ENCODE measurements around the gene MAGEA9. TPM values are rescaled to one million over a fixed set of nuclear protein-coding genes. Genes with fewer than 3 reads are reported as not detected.
"Not testable (repeated sequence)": the region's sequence is repeated elsewhere in the genome, so short reads cannot be mapped to it uniquely, and the experiment has no call there.

Gene MAGEA9, protein sequence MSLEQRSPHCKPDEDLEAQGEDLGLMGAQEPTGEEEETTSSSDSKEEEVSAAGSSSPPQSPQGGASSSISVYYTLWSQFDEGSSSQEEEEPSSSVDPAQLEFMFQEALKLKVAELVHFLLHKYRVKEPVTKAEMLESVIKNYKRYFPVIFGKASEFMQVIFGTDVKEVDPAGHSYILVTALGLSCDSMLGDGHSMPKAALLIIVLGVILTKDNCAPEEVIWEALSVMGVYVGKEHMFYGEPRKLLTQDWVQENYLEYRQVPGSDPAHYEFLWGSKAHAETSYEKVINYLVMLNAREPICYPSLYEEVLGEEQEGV
- not detected for total RNA-seq
- not detected for polyA plus RNA-seq

GRCh38 chrX:149781727-149782126, at the start of gene MAGEA9:
TSS of gene MAGEA9 (plus strand) at chrX:149781930. CDS start at chrX:149786211, 4,281 bp downstream.
- H3K9ac ChIP-seq (ENCODE audit: low read depth in 1 of 2, low read length in 2 of 2); H3K36me3 ChIP-seq (ENCODE audit: control insufficient read depth in 4 of 4, insufficient read depth in 3 of 4, low read depth in 1 of 4, low read length in 3 of 4); H3K4me3 ChIP-seq (ENCODE audit: low read depth in 1 of 3, low read length in 3 of 3); H3K27ac ChIP-seq (ENCODE audit: low read depth in 1 of 2, low read length in 2 of 2); H3K9me3 ChIP-seq (ENCODE audit: control insufficient read depth in 4 of 4, low read length in 3 of 4); DNase-seq (ENCODE audit: low spot score); H3K27me3 ChIP-seq (ENCODE audit: control insufficient read depth in 4 of 4, insufficient read depth in 4 of 4, low read length in 3 of 4); H3K4me1 ChIP-seq (ENCODE audit: control insufficient read depth in 4 of 4, insufficient read depth in 4 of 4, low read length in 3 of 4): not testable (repeated sequence)
- WGBS: no CpG with 5 or more reads among the region's 14 CpGs

DNA sequence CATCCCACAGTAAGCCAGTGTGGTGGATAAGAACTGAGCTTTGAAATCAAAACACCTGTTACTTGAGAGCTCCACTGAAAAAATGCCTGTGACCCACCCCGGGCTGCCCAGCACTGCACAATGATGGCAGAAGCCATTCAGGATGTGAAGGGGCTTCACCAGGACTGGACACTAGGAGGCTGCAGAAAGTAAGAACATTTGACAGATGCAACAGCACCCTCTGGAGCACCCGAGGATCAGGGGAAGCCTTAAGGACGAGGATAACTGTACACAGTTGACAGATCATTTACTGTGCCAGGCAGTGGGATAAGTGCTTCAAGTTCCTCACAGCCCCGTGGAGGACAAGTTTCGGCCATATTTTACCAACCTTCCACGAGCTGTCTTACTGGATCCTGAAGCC, 39.5 kb upstream of the MAGEA9 start:
- H3K4me1 ChIP-seq (ENCODE audit: control insufficient read depth in 4 of 4, insufficient read depth in 4 of 4, low read length in 3 of 4); H3K4me3 ChIP-seq (ENCODE audit: low read depth in 1 of 3, low read length in 3 of 3); H3K9ac ChIP-seq (ENCODE audit: low read depth in 1 of 2, low read length in 2 of 2); H3K27me3 ChIP-seq (ENCODE audit: control insufficient read depth in 4 of 4, insufficient read depth in 4 of 4, low read length in 3 of 4); H3K27ac ChIP-seq (ENCODE audit: low read depth in 1 of 2, low read length in 2 of 2); H3K9me3 ChIP-seq (ENCODE audit: control insufficient read depth in 4 of 4, low read length in 3 of 4); DNase-seq (ENCODE audit: low spot score); H3K36me3 ChIP-seq (ENCODE audit: control insufficient read depth in 4 of 4, insufficient read depth in 3 of 4, low read depth in 1 of 4, low read length in 3 of 4): not testable (repeated sequence)
- WGBS: 60% methylated on average over 1 of the region's 6 CpGs

DNA sequence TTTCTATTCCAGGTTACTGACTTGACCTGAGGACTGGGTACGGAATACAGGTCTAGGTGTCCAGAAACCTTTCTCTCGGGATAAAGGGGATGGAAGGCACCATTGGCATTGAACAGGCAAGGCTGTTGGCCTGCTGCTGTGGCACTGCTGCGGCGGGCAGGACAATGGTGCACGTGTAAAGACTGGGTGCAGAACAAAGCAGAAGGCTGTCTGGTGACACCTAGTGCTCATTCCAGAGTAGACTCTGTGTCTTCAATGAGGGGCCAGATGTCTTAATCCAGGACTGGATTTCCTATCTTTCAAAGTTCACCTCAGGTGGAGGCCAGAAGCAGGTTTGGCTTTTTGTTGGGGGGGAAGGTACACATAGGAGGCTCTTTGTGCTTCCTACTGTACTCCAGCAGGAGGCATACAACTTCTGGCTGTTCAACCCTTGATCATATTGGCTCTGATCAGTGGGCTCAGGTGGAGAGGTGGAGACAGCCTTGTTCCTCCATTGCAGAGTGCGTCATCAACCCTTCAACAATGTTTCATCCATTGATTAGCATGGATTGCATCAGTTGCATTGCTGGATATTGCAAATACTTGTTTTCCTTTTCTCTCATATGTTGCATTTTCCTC, 35.2 kb upstream of the MAGEA9 start:
- not testable (repeated sequence) for H3K4me1 ChIP-seq (ENCODE audit: control insufficient read depth in 4 of 4, insufficient read depth in 4 of 4, low read length in 3 of 4)

GRCh38 chrX:149757206-149758067, 24.3 kb upstream of the MAGEA9 start:
- H3K4me1 ChIP-seq (ENCODE audit: control insufficient read depth in 4 of 4, insufficient read depth in 4 of 4, low read length in 3 of 4): no peaks in the 10 kb centered on the region
- H3K27ac ChIP-seq (ENCODE audit: low read depth in 1 of 2, low read length in 2 of 2): no peak overlapping the region
- H3K9ac ChIP-seq (ENCODE audit: low read depth in 1 of 2, low read length in 2 of 2): no peak overlapping the region
- TF ChIP-seq, protein P1, sequence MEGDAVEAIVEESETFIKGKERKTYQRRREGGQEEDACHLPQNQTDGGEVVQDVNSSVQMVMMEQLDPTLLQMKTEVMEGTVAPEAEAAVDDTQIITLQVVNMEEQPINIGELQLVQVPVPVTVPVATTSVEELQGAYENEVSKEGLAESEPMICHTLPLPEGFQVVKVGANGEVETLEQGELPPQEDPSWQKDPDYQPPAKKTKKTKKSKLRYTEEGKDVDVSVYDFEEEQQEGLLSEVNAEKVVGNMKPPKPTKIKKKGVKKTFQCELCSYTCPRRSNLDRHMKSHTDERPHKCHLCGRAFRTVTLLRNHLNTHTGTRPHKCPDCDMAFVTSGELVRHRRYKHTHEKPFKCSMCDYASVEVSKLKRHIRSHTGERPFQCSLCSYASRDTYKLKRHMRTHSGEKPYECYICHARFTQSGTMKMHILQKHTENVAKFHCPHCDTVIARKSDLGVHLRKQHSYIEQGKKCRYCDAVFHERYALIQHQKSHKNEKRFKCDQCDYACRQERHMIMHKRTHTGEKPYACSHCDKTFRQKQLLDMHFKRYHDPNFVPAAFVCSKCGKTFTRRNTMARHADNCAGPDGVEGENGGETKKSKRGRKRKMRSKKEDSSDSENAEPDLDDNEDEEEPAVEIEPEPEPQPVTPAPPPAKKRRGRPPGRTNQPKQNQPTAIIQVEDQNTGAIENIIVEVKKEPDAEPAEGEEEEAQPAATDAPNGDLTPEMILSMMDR (IDR thresholded peaks at IDR 0.05; ENCODE audit: low read depth, low read length, missing input control): no peak
- TF ChIP-seq, protein P2, sequence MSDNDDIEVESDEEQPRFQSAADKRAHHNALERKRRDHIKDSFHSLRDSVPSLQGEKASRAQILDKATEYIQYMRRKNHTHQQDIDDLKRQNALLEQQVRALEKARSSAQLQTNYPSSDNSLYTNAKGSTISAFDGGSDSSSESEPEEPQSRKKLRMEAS (IDR thresholded peaks at IDR 0.05): no peak
- TF ChIP-seq ZBTB33 (IDR thresholded peaks at IDR 0.05) (no peak), TAF1 (conservative IDR thresholded peaks at IDR 0.05) (no peak), GABPA (IDR thresholded peaks at IDR 0.05 in 1 of 2, conservative IDR thresholded peaks at IDR 0.05 in 1 of 2) (no peak), HNF4A (conservative IDR thresholded peaks at IDR 0.05) (no peak), JUND (IDR thresholded peaks at IDR 0.05) (no peak)
- H3K36me3 ChIP-seq (ENCODE audit: control insufficient read depth in 4 of 4, insufficient read depth in 3 of 4, low read depth in 1 of 4, low read length in 3 of 4): no peaks in the 10 kb centered on the region
- no peak overlapping the region for H3K4me3 ChIP-seq (ENCODE audit: low read depth in 1 of 3, low read length in 3 of 3)
- DNase-seq (ENCODE audit: low spot score): no peak
- WGBS: 81% methylated on average over 8 of the region's 8 CpGs
- no peaks in the 10 kb centered on the region for H3K27me3 ChIP-seq (ENCODE audit: control insufficient read depth in 4 of 4, insufficient read depth in 4 of 4, low read length in 3 of 4)
- H3K9me3 ChIP-seq (ENCODE audit: control insufficient read depth in 4 of 4, low read length in 3 of 4): no peaks in the 10 kb centered on the region

More for the DNA sequence above, 35.2 kb upstream of the MAGEA9 start:
- not testable (repeated sequence) for DNase-seq (ENCODE audit: low spot score); H3K36me3 ChIP-seq (ENCODE audit: control insufficient read depth in 4 of 4, insufficient read depth in 3 of 4, low read depth in 1 of 4, low read length in 3 of 4); H3K9me3 ChIP-seq (ENCODE audit: control insufficient read depth in 4 of 4, low read length in 3 of 4); H3K27me3 ChIP-seq (ENCODE audit: control insufficient read depth in 4 of 4, insufficient read depth in 4 of 4, low read length in 3 of 4); H3K9ac ChIP-seq (ENCODE audit: low read depth in 1 of 2, low read length in 2 of 2); H3K27ac ChIP-seq (ENCODE audit: low read depth in 1 of 2, low read length in 2 of 2); H3K4me3 ChIP-seq (ENCODE audit: low read depth in 1 of 3, low read length in 3 of 3)
- 73% methylated on average over 2 of the region's 6 CpGs for WGBS

All from liver (tissue), 9 donors.